ENCODE results near the gene FBXL15.

FBXL15 gene

GRCh38 chr10:102457591-102458150 is 37.0 kb downstream of the FBXL15 start:
- DNase-seq = no peak

- no peak for DNase-seq
These were observed 38.0 kb downstream of the FBXL15 start for GRCh38 chr10:102458656-102459055.

- DNase-seq = no peak
These were observed 40.2 kb downstream of the FBXL15 start for GRCh38 chr10:102460836-102461186.

- DNase-seq = no peak
These were observed 40.8 kb downstream of the FBXL15 start for GRCh38 chr10:102461187-102462054.

- DNase-seq = no peak
These were observed 41.9 kb downstream of the FBXL15 start for GRCh38 chr10:102462512-102463054.

GRCh38 chr10:102463983-102464382 is 43.3 kb downstream of the FBXL15 start:
- DNase-seq = no peak

GRCh38 chr10:102465466-102465865 is 44.8 kb downstream of the FBXL15 start:
- no peak for DNase-seq

GRCh38 chr10:102467318-102467717 is 46.7 kb downstream of the FBXL15 start:
- DNase-seq = no peak

- DNase-seq = no peak
These were observed 47.4 kb downstream of the FBXL15 start for GRCh38 chr10:102467971-102468438.

GRCh38 chr10:102468683-102469082 is 48.0 kb downstream of the FBXL15 start:
- DNase-seq = no peak

- no peak for DNase-seq
These were observed 50.2 kb downstream of the FBXL15 start for GRCh38 chr10:102470579-102471546.

All from SIG-M5 (cell line).